GM12878 (cell line): ENCODE data around the gene RUFY3. TPM values are rescaled to one million over a fixed set of nuclear protein-coding genes. Genes with fewer than 3 reads are reported as not detected.

ENCODE experiments used
- ATAC-seq: fragments of 200-7000 bp; cut with Tn5 transposase; 3 replicates; pipeline ENCODE4 v1.9.1; 2020; ENCODE audit warnings: mild to moderate bottlenecking, moderate library complexity
- BruUV-seq: library from RNA; stranded (reverse); fragments of 400-500 nt; replicated peaks from 2 replicates; lab custom pipeline; 2021; lab: Mats Ljungman, UMichigan
- CTCF ChIA-PET: fragments of 300-600 bp; sonication (Branson Sonifier 250); formaldehyde crosslinking; extraction: SDS; loops from one replicate; lab custom pipeline; 2021; ENCODE audit warnings: inconsistent platforms; lab: Yijun Ruan, JAX
- POLR2A ChIA-PET: fragments of 350-600 bp; formaldehyde crosslinking; extraction: SDS; loops from one replicate; lab custom pipeline; 2021; ENCODE audit warnings: inconsistent platforms; lab: Charles Lee
- RAD21 ChIA-PET: fragments of 300-600 bp; sonication (Branson Sonifier 250); formaldehyde crosslinking; loops from one replicate; lab custom pipeline; 2023; ENCODE audit warnings: antibody characterized with exemption; ENCODE audit not compliant: unreplicated experiment; lab: Charles Lee
- SMC1A ChIA-PET: fragments of 300-600 bp; sonication (Branson Sonifier 250); formaldehyde crosslinking; loops from one replicate; lab custom pipeline; 2023; ENCODE audit not compliant: unreplicated experiment, uncharacterized antibody; lab: Charles Lee
- DNase-seq: peaks from one replicate; pipeline ENCODE4 v3.0.0-alpha.2; 2011; ENCODE audit warnings: low read depth, low spot score
- FAIRE-seq: peaks from 3 replicates; lab custom pipeline; 2011; peaks lifted over from hg19 to GRCh38; lab: Jason Lieb, UNC
- H2AFZ ChIP-seq: 2 replicates; pipeline ENCODE4 v1.6.0; 2011; ENCODE audit warnings: low read depth, low read length, control low read depth; ENCODE audit not compliant: control insufficient read depth
- H3K27ac ChIP-seq: 2 replicates; pipeline ENCODE4 v1.5.1; 2011; ENCODE audit warnings: control low read depth; ENCODE audit not compliant: control insufficient read depth, insufficient read depth
- H3K27me3 ChIP-seq, 2 experiments: replicated peaks in 1 of 2; 2 replicates each; pipeline versions ENCODE4 v1.6.0 to v1.6.1; 2011; ENCODE audit warnings: low read length in 1 of 2; ENCODE audit not compliant: control insufficient read depth in 2 of 2, insufficient read depth in 2 of 2
- H3K36me3 ChIP-seq, 2 experiments: 2 replicates each; pipeline ENCODE4 v1.5.1; 2011; ENCODE audit warnings: low read length in 1 of 2; ENCODE audit not compliant: control insufficient read depth in 2 of 2, insufficient read depth in 2 of 2
- H3K4me1 ChIP-seq: 2 replicates; pipeline ENCODE4 v1.6.1; 2011; ENCODE audit warnings: mild to moderate bottlenecking, low read length, moderate library complexity, mixed read lengths; ENCODE audit not compliant: control insufficient read depth, insufficient read depth
- H3K4me2 ChIP-seq: 2 replicates; pipeline ENCODE4 v1.6.0; 2011; ENCODE audit warnings: control low read depth; ENCODE audit not compliant: control insufficient read depth, insufficient read depth
- H3K4me3 ChIP-seq: fragments of 200-600 bp; sonication (generic); 2 replicates; pipeline ENCODE4 v1.5.1; 2016
- H3K79me2 ChIP-seq: 2 replicates; pipeline ENCODE4 v1.6.0; 2011; ENCODE audit warnings: low read length; ENCODE audit not compliant: control insufficient read depth, insufficient read depth
- H3K9ac ChIP-seq: 2 replicates; pipeline ENCODE4 v1.8.0; 2011; ENCODE audit warnings: low read length, control low read depth, mixed read lengths; ENCODE audit not compliant: control insufficient read depth, insufficient read depth
- H3K9me3 ChIP-seq: replicated peaks from 3 replicates; pipeline ENCODE4 v1.5.1; 2011; ENCODE audit warnings: mild to moderate bottlenecking, low read length; ENCODE audit not compliant: control insufficient read depth, insufficient read depth
- H4K20me1 ChIP-seq: 2 replicates; pipeline ENCODE4 v1.6.0; 2011; ENCODE audit not compliant: control insufficient read depth, insufficient read depth
- BRCA1 ChIP-seq: IDR thresholded peaks from 2 replicates; pipeline ENCODE4 v1.6.1; 2011; ENCODE audit warnings: low read depth, low read length, improper control_type of control experiment
- CHD1 ChIP-seq: IDR thresholded peaks from 2 replicates; pipeline ENCODE4 v1.6.1; 2012; ENCODE audit warnings: low read depth, low read length, improper control_type of control experiment
- CREB1 ChIP-seq: IDR thresholded peaks from 2 replicates; pipeline ENCODE4 v1.6.1; 2012; ENCODE audit warnings: low read depth, mild to moderate bottlenecking, inconsistent platforms
- NFIC ChIP-seq: IDR thresholded peaks from 2 replicates; pipeline ENCODE4 v1.6.1; 2012; ENCODE audit warnings: low read depth, mild to moderate bottlenecking, inconsistent platforms, low read length, moderate library complexity
- NFYA ChIP-seq: IDR thresholded peaks from 2 replicates; pipeline ENCODE4 v1.6.1; 2011; ENCODE audit warnings: low read depth, mild to moderate bottlenecking, low read length, improper control_type of control experiment, borderline replicate concordance
- RELB ChIP-seq: fragments of 450-650 bp; IDR thresholded peaks from 2 replicates; pipeline ENCODE4 v1.6.1; 2017; ENCODE audit warnings: low read depth, mild to moderate bottlenecking, moderate library complexity
- ZNF217 ChIP-seq: fragments of 450-650 bp; IDR thresholded peaks from 2 replicates; pipeline ENCODE4 v1.6.1; 2017; ENCODE audit warnings: antibody characterized with exemption, mild to moderate bottlenecking
- ZNF687 ChIP-seq: fragments of 450-650 bp; IDR thresholded peaks from 2 replicates; pipeline ENCODE4 v1.6.1; 2017; ENCODE audit warnings: mild to moderate bottlenecking, moderate library complexity
- WGBS: methylation state at CpG from one replicate; pipeline ENCODE4 v1.1.6; 2016; ENCODE audit warnings: low lambda C conversion rate; ENCODE audit not compliant: insufficient replicate concordance, insufficient coverage; ENCODE audit errors: missing lambda C conversion rate; 5-methylcytosine and 5-hydroxymethylcytosine counted together
- in situ Hi-C: fragments of 300-500 bp; cut with MboI; formaldehyde crosslinking; loops from 9 replicates; pipeline ENCODE4 v1.14.3; 2018; ENCODE audit warnings: mixed read lengths
- intact Hi-C: fragments of 100-400 bp; cut with micrococcal nuclease; formaldehyde crosslinking; loops from one replicate; pipeline ENCODE4 v1.14.2; 2022; ENCODE audit not compliant: unreplicated experiment
- polyA plus RNA-seq, 11 experiments: library from polyadenylated mRNA; depleted of rRNA in 4 of 11; unstranded in 6 of 11; stranded (reverse) in 5 of 11; fragments of >200 nt; fragmentation: Nextera tagmentation in 4 of 11; fragmentation: Illumina TruSeq in 1 of 11; extraction: Ambion mirVana in 4 of 11; extraction: Trizol in 1 of 11; gene quantifications; 1 replicate in 1 of 11; 2 replicates in 10 of 11; pipeline versions ENCODE4 v1.2.1 to v1.2.3, GENCODE V29; 2011 to 2016; ENCODE audit warnings: inconsistent platforms in 2 of 11, missing spikeins in 2 of 11, low read depth in 1 of 11
- total RNA-seq, 4 experiments: library from RNA; depleted of rRNA in 3 of 4; stranded (reverse); fragments of >200 nt in 3 of 4; fragmentation: Illumina TruSeq in 1 of 4; extraction: Trizol in 1 of 4; gene quantifications; 2 replicates each; pipeline versions ENCODE4 v1.2.1 to v1.2.3, GENCODE V29; 2013 to 2021
- TF ChIP-seq, protein P1 (sequence below): fragments of 450-650 bp; IDR thresholded peaks from 2 replicates; pipeline ENCODE4 v1.6.1; 2017; ENCODE audit warnings: borderline replicate concordance
- TF ChIP-seq, protein P2 (sequence below), 3 experiments: IDR thresholded peaks in 2 of 3; conservative IDR thresholded peaks in 1 of 3; 2 replicates each; pipeline ENCODE4 v1.5.1; 2011; ENCODE audit warnings: low read depth in 3 of 3, low read length in 3 of 3, mild to moderate bottlenecking in 3 of 3, control low read depth in 2 of 3, moderate library complexity in 2 of 3, inconsistent platforms in 1 of 3, mixed read lengths in 1 of 3; ENCODE audit not compliant: control insufficient read depth in 2 of 3, insufficient read depth in 1 of 3; ENCODE audit errors: extremely low read depth in 1 of 3

Gene RUFY3
- total and polyA plus RNA-seq, 10 of the 15 experiments (the other 5 are each of a cell fraction or from before 2014, with no cell fraction given), result 5.1 to 28.3 (median 13.1) TPM

DNA sequence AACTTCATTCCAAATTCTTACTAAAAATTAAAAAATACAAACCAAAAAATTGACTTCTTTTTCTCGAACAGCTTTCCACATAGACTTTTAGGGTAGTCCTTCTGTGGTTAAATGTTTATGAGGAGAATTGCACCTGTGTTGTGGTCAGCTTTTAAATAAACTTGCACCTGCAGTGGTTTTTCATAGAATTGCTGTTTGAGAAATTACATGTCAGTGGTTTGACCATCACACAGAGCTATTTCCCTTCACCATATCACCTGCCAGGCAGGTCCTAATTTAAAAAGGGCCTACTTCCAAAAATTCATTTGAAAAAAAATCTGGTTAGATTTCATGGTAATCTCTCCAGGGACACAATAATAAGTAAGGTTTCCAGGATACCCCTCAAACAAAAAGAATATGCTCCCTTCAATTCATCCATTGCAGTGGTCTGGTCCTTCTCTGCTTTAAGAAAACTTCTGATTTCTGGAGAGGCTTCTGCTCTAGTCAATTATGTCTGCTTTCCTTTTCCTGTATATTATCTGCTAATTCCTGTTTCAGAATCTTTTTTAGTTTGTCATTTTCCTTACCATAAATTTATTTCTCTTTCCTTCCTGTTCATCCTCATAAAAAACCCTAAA is 43.3 kb upstream of the RUFY3 start:
- H3K4me3 ChIP-seq, result 0 out of 2 replicates have a peak overlapping the region, but pooled peaks have one; percentile 17
- H2AFZ ChIP-seq, result no peak overlapping the region
- RAD21 ChIA-PET, result interaction anchor here (0.8 to 3.9 kb wide), 11 partner anchors 11 to 324 kb away, joined by 3 to 44 read pairs (median 4); partner anchors contain the start of genes JCHAIN and UTP3
- H3K27me3 ChIP-seq, result no peaks in the 10 kb centered on the region
- intact Hi-C loops, result loop anchor here (2.0 kb wide), 1 partner anchor 16 kb away; no protein-coding TSS in a partner anchor
- H3K4me1 ChIP-seq, result peaks cover 55% of the 10 kb centered on the region
- H3K36me3 ChIP-seq, result no peaks in the 10 kb centered on the region
- BruUV-seq, result no TSS peak
- FAIRE-seq (no peak), ATAC-seq (peak; percentile 79), DNase-seq (peak; percentile 63)
- H3K9me3 ChIP-seq, result no peaks in the 10 kb centered on the region
- WGBS, result 0% methylated on average over 1 of the region's 1 CpG
- CTCF ChIA-PET, result interaction anchor here (0.7 to 2.9 kb wide), 10 partner anchors 9 to 331 kb away, joined by 3 to 15 read pairs (median 4); partner anchors contain the start of gene UTP3
- peak overlapping the region; percentile 73 for H3K4me2 ChIP-seq
- H3K27ac ChIP-seq, result peak overlapping the region; percentile 65
- H4K20me1 ChIP-seq, result no peaks in the 10 kb centered on the region
- no peak overlapping the region for H3K9ac ChIP-seq
- in situ Hi-C loops, result loop anchor here (25.0 kb wide), 1 partner anchor 1616 kb away; no protein-coding TSS in a partner anchor
- SMC1A ChIA-PET, result interaction anchor here (0.5 to 12.8 kb wide), 13 partner anchors 11 to 1622 kb away, joined by 3 to 170 read pairs (median 6); partner anchors contain the start of genes JCHAIN and UTP3
- no peaks in the 10 kb centered on the region for H3K79me2 ChIP-seq
- POLR2A ChIA-PET, result interaction anchor here (0.6 to 3.3 kb wide), 6 partner anchors 11 to 69 kb away, joined by 3 to 28 read pairs (median 3); partner anchors contain the start of gene JCHAIN
- TF ChIP-seq BRCA1 (no peak), NFYA (no peak), CHD1 (no peak), RELB (peak; percentile 70; the same call in 1 of the 2 replicates), CREB1 (peak; percentile 47; the same call in 1 of the 2 replicates), ZNF687 (no peak), ZNF217 (no peak), NFIC (peak; percentile 97)
- TF ChIP-seq, protein P1, sequence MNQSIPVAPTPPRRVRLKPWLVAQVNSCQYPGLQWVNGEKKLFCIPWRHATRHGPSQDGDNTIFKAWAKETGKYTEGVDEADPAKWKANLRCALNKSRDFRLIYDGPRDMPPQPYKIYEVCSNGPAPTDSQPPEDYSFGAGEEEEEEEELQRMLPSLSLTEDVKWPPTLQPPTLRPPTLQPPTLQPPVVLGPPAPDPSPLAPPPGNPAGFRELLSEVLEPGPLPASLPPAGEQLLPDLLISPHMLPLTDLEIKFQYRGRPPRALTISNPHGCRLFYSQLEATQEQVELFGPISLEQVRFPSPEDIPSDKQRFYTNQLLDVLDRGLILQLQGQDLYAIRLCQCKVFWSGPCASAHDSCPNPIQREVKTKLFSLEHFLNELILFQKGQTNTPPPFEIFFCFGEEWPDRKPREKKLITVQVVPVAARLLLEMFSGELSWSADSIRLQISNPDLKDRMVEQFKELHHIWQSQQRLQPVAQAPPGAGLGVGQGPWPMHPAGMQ, result no peak
- TF ChIP-seq, protein P2, sequence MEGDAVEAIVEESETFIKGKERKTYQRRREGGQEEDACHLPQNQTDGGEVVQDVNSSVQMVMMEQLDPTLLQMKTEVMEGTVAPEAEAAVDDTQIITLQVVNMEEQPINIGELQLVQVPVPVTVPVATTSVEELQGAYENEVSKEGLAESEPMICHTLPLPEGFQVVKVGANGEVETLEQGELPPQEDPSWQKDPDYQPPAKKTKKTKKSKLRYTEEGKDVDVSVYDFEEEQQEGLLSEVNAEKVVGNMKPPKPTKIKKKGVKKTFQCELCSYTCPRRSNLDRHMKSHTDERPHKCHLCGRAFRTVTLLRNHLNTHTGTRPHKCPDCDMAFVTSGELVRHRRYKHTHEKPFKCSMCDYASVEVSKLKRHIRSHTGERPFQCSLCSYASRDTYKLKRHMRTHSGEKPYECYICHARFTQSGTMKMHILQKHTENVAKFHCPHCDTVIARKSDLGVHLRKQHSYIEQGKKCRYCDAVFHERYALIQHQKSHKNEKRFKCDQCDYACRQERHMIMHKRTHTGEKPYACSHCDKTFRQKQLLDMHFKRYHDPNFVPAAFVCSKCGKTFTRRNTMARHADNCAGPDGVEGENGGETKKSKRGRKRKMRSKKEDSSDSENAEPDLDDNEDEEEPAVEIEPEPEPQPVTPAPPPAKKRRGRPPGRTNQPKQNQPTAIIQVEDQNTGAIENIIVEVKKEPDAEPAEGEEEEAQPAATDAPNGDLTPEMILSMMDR (IDR thresholded peaks at IDR 0.05 in 2 of 3, conservative IDR thresholded peaks at IDR 0.05 in 1 of 3; ENCODE audit: control insufficient read depth in 2 of 3, extremely low read depth in 1 of 3, insufficient read depth in 1 of 3, low read depth in 3 of 3, low read length in 3 of 3), result no peak
